Measurements from ENCODE around the gene OIT3. TPM values are rescaled to one million over a fixed set of nuclear protein-coding genes. Genes with fewer than 3 reads are reported as not detected.
"Not testable (repeated sequence)": the region's sequence is repeated elsewhere in the genome, so short reads cannot be mapped to it uniquely, and the experiment has no call there.

OIT3 gene
- total RNA-seq, 1 donor from 2014 or later = 0.09 TPM

DNA sequence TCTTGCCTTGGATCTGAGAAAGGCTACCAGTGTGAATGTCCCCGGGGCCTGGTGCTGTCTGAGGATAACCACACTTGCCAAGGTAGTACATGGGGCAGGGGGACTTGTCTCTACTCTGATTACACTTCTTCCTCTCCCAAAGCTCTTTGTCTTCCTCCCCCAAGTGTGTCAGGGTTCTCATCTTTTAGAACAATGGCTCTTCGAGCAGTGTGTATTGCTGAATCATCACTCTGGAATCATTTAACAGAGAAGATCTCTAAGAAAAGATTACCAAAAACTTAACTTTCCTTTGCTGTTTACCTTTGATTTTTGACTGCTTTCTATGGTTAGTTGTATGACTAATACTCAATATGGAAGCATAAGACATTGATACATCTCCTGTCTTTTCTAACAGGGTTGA lies 18.2 kb downstream of the OIT3 start:
- Mint-ChIP-seq H3K27ac (ENCODE audit: unreplicated experiment) (no peak overlapping the region), H3K36me3 (ENCODE audit: low read depth, unreplicated experiment) (peaks cover 7% of the 10 kb centered on the region), H3K9me3 (ENCODE audit: unreplicated experiment) (peaks cover 5% of the 10 kb centered on the region), H3K4me3 (ENCODE audit: unreplicated experiment) (no peak overlapping the region), H3K27me3 (ENCODE audit: low read depth, unreplicated experiment) (no peaks in the 10 kb centered on the region), H3K4me1 (ENCODE audit: low read depth, unreplicated experiment) (peaks cover 4% of the 10 kb centered on the region)
- Histone ChIP-seq H3K9ac (ENCODE audit: low read length) (no peak overlapping the region), H3K4me1 (ENCODE audit: insufficient read depth, low read length) (no peaks in the 10 kb centered on the region), H3K9me3 (ENCODE audit: insufficient read depth, low read depth, low read length) (no peaks in the 10 kb centered on the region), H4K20me1 (ENCODE audit: insufficient read depth, low read length) (no peaks in the 10 kb centered on the region), H3K4me2 (ENCODE audit: low read length) (no peak overlapping the region), H3K4me3 (ENCODE audit: insufficient read depth, low read depth, low read length) (no peak overlapping the region), H3K36me3 (ENCODE audit: insufficient read depth, low read length) (no peaks in the 10 kb centered on the region), H3K27me3 (ENCODE audit: insufficient read depth, low read length) (no peaks in the 10 kb centered on the region), H3K79me2 (ENCODE audit: insufficient read depth, low read length) (no peaks in the 10 kb centered on the region), H3K27ac (ENCODE audit: low read depth, low read length) (no peak overlapping the region), H2AFZ (ENCODE audit: low read depth, low read length) (no peak overlapping the region)
- TF ChIP-seq, protein P1, sequence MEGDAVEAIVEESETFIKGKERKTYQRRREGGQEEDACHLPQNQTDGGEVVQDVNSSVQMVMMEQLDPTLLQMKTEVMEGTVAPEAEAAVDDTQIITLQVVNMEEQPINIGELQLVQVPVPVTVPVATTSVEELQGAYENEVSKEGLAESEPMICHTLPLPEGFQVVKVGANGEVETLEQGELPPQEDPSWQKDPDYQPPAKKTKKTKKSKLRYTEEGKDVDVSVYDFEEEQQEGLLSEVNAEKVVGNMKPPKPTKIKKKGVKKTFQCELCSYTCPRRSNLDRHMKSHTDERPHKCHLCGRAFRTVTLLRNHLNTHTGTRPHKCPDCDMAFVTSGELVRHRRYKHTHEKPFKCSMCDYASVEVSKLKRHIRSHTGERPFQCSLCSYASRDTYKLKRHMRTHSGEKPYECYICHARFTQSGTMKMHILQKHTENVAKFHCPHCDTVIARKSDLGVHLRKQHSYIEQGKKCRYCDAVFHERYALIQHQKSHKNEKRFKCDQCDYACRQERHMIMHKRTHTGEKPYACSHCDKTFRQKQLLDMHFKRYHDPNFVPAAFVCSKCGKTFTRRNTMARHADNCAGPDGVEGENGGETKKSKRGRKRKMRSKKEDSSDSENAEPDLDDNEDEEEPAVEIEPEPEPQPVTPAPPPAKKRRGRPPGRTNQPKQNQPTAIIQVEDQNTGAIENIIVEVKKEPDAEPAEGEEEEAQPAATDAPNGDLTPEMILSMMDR (IDR thresholded peaks at IDR 0.05; ENCODE audit: insufficient read depth, low read depth, low read length) = no peak
- TF ChIP-seq EZH2 (IDR thresholded peaks at IDR 0.05; ENCODE audit: insufficient read depth, low read length) = no peak
- FAIRE-seq = no peak
- DNase-seq (ENCODE audit: low read depth) = no peak

DNA sequence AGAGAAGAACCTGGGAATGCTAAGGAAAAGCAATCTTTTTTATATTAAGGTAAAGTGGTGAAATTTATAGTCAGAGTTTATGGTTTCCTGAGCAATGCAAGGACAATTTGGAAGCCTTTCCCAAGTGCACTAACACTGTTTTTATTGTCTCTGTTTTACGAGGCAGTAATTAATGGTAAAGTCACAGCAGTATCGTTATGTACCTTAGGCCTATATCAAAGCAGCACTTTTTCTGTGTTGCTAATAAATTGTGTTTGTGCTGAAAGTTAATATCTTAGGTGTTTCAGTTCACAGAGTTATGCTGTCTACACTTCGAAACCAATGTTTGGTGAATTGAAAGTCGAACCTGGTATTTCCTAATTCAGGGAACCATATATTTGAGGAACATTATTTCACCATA lies 19.2 kb downstream of the OIT3 start:
- no peak overlapping the region for H3K27ac Mint-ChIP-seq (ENCODE audit: unreplicated experiment)
- H3K4me3 Mint-ChIP-seq (ENCODE audit: unreplicated experiment) = no peak overlapping the region
- Histone ChIP-seq H3K4me2 (ENCODE audit: low read length) (no peak overlapping the region), H4K20me1 (ENCODE audit: insufficient read depth, low read length) (no peaks in the 10 kb centered on the region), H3K27ac (ENCODE audit: low read depth, low read length) (no peak overlapping the region), H3K4me3 (ENCODE audit: insufficient read depth, low read depth, low read length) (no peak overlapping the region), H3K9me3 (ENCODE audit: insufficient read depth, low read depth, low read length) (no peaks in the 10 kb centered on the region), H3K9ac (ENCODE audit: low read length) (no peak overlapping the region), H3K27me3 (ENCODE audit: insufficient read depth, low read length) (no peaks in the 10 kb centered on the region), H3K79me2 (ENCODE audit: insufficient read depth, low read length) (no peaks in the 10 kb centered on the region), H3K4me1 (ENCODE audit: insufficient read depth, low read length) (no peaks in the 10 kb centered on the region), H3K36me3 (ENCODE audit: insufficient read depth, low read length) (no peaks in the 10 kb centered on the region), H2AFZ (ENCODE audit: low read depth, low read length) (no peak overlapping the region)
- TF ChIP-seq EZH2 (IDR thresholded peaks at IDR 0.05; ENCODE audit: insufficient read depth, low read length) = no peak
- H3K36me3 Mint-ChIP-seq (ENCODE audit: low read depth, unreplicated experiment) = peaks cover 7% of the 10 kb centered on the region
- H3K4me1 Mint-ChIP-seq (ENCODE audit: low read depth, unreplicated experiment) = peaks cover 4% of the 10 kb centered on the region
- no peaks in the 10 kb centered on the region for H3K27me3 Mint-ChIP-seq (ENCODE audit: low read depth, unreplicated experiment)
- FAIRE-seq (no peak), DNase-seq (ENCODE audit: low read depth) (no peak)
- peaks cover 6% of the 10 kb centered on the region for H3K9me3 Mint-ChIP-seq (ENCODE audit: unreplicated experiment)

DNA sequence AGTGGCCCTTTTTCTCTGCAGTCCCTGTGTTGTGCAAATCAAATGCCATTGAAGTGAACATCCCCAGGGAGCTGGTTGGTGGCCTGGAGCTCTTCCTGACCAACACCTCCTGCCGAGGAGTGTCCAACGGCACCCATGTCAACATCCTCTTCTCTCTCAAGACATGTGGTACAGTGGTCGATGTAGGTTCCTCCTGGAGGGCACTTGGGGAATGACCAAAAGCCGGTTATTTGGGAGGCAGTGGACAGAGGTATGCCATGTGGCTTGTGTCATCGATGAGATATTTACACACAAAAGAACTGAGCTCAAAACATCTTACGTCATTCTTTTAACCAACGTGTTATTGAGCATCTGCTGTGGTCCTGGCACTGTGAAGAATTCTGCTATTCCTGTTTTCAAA lies 19.7 kb downstream of the OIT3 start:
- no peaks in the 10 kb centered on the region for H3K27me3 ChIP-seq (ENCODE audit: insufficient read depth, low read length)
- no peaks in the 10 kb centered on the region for H3K36me3 ChIP-seq (ENCODE audit: insufficient read depth, low read length)
- FAIRE-seq (no peak), DNase-seq (ENCODE audit: low read depth) (no peak)
- no peak overlapping the region for H3K4me3 ChIP-seq (ENCODE audit: insufficient read depth, low read depth, low read length)
- H2AFZ ChIP-seq (ENCODE audit: low read depth, low read length) = no peak overlapping the region
- H3K27ac ChIP-seq (ENCODE audit: low read depth, low read length) = no peak overlapping the region
- no peaks in the 10 kb centered on the region for H3K27me3 Mint-ChIP-seq (ENCODE audit: low read depth, unreplicated experiment)
- H3K36me3 Mint-ChIP-seq (ENCODE audit: low read depth, unreplicated experiment) = peaks cover 7% of the 10 kb centered on the region
- H3K4me1 Mint-ChIP-seq (ENCODE audit: low read depth, unreplicated experiment) = peaks cover 4% of the 10 kb centered on the region
- H3K4me2 ChIP-seq (ENCODE audit: low read length) = no peak overlapping the region
- H3K4me1 ChIP-seq (ENCODE audit: insufficient read depth, low read length) = no peaks in the 10 kb centered on the region
- no peak for TF ChIP-seq EZH2 (IDR thresholded peaks at IDR 0.05; ENCODE audit: insufficient read depth, low read length)
- TF ChIP-seq, protein P1 (IDR thresholded peaks at IDR 0.05; ENCODE audit: insufficient read depth, low read depth, low read length) = no peak
- H3K9ac ChIP-seq (ENCODE audit: low read length) = no peak overlapping the region
- H3K9me3 ChIP-seq (ENCODE audit: insufficient read depth, low read depth, low read length) = no peaks in the 10 kb centered on the region
- peaks cover 8% of the 10 kb centered on the region for H3K9me3 Mint-ChIP-seq (ENCODE audit: unreplicated experiment)
- no peaks in the 10 kb centered on the region for H4K20me1 ChIP-seq (ENCODE audit: insufficient read depth, low read length)
- H3K79me2 ChIP-seq (ENCODE audit: insufficient read depth, low read length) = no peaks in the 10 kb centered on the region
- H3K4me3 Mint-ChIP-seq (ENCODE audit: unreplicated experiment) = no peak overlapping the region
- H3K27ac Mint-ChIP-seq (ENCODE audit: unreplicated experiment) = no peak overlapping the region

DNA sequence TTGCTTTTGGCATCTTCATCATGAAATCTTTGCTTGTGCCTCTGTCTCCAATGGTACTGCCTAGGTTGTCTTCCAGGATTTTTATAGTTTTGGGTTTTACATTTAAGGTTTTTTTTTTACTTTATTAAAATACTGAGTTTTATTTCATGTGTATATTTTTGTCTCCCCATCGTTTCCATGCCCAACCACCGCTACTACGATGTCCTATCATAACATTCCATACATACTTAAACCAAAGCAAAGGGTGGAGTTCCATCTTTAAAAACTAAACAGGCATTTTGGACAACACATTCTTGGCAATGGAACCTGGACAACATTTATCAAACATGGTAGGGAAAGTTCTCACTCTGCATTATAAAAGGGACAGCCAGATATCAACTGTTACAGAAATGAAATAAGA lies 23.7 kb downstream of the OIT3 start:
- H3K27me3 Mint-ChIP-seq (ENCODE audit: low read depth, unreplicated experiment); H4K20me1 ChIP-seq (ENCODE audit: insufficient read depth, low read length); H3K9ac ChIP-seq (ENCODE audit: low read length); H2AFZ ChIP-seq (ENCODE audit: low read depth, low read length); H3K4me1 Mint-ChIP-seq (ENCODE audit: low read depth, unreplicated experiment); H3K27ac ChIP-seq (ENCODE audit: low read depth, low read length); H3K4me3 Mint-ChIP-seq (ENCODE audit: unreplicated experiment); H3K36me3 ChIP-seq (ENCODE audit: insufficient read depth, low read length); H3K9me3 ChIP-seq (ENCODE audit: insufficient read depth, low read depth, low read length); H3K27me3 ChIP-seq (ENCODE audit: insufficient read depth, low read length); H3K79me2 ChIP-seq (ENCODE audit: insufficient read depth, low read length); FAIRE-seq; H3K4me2 ChIP-seq (ENCODE audit: low read length); H3K4me1 ChIP-seq (ENCODE audit: insufficient read depth, low read length); H3K4me3 ChIP-seq (ENCODE audit: insufficient read depth, low read depth, low read length); H3K27ac Mint-ChIP-seq (ENCODE audit: unreplicated experiment): not testable (repeated sequence)
- DNase-seq (ENCODE audit: low read depth) = peak; percentile 22
- Mint-ChIP-seq H3K36me3 (ENCODE audit: low read depth, unreplicated experiment) (peaks cover 12% of the 10 kb centered on the region), H3K9me3 (ENCODE audit: unreplicated experiment) (peaks cover 26% of the 10 kb centered on the region)

DNA sequence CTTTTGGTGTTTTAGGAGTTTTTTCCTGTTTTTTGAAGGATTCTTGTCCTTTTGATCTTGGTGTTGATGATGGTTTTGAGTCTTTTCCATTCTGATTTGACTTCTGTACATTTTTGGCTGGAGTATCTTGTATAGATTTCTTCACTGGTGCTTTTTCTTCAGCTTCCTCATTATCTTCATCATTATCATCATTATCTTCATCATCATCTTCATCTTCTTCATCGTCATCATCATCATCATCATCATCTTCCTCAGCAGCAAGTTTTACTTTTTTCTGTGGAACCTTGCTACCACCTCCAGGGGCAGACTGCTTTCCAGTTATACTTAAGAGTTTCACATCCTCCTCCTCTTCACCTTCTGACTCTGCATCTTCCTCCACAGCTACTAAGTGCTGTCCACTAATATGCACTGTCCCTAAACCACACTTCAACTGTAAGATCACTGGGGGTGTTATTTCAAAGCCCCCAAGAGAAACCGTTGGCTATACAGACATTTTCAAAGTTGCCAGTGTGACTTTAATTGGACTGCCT lies 24.3 kb downstream of the OIT3 start:
- H3K4me1 Mint-ChIP-seq (ENCODE audit: low read depth, unreplicated experiment); H3K27ac ChIP-seq (ENCODE audit: low read depth, low read length); H4K20me1 ChIP-seq (ENCODE audit: insufficient read depth, low read length): not testable (repeated sequence)

More for the DNA sequence above, 24.3 kb downstream of the OIT3 start:
- FAIRE-seq; H3K36me3 ChIP-seq (ENCODE audit: insufficient read depth, low read length); H3K79me2 ChIP-seq (ENCODE audit: insufficient read depth, low read length); H3K9me3 ChIP-seq (ENCODE audit: insufficient read depth, low read depth, low read length); H3K4me3 Mint-ChIP-seq (ENCODE audit: unreplicated experiment); H3K27ac Mint-ChIP-seq (ENCODE audit: unreplicated experiment); H2AFZ ChIP-seq (ENCODE audit: low read depth, low read length); H3K4me3 ChIP-seq (ENCODE audit: insufficient read depth, low read depth, low read length); H3K4me1 ChIP-seq (ENCODE audit: insufficient read depth, low read length); H3K27me3 Mint-ChIP-seq (ENCODE audit: low read depth, unreplicated experiment); DNase-seq (ENCODE audit: low read depth); H3K9ac ChIP-seq (ENCODE audit: low read length); H3K4me2 ChIP-seq (ENCODE audit: low read length); H3K27me3 ChIP-seq (ENCODE audit: insufficient read depth, low read length): not testable (repeated sequence)
- Mint-ChIP-seq H3K9me3 (ENCODE audit: unreplicated experiment) (peaks cover 31% of the 10 kb centered on the region), H3K36me3 (ENCODE audit: low read depth, unreplicated experiment) (peaks cover 14% of the 10 kb centered on the region)
